ENCODE results near the gene SDHC.
"Not testable (repeated sequence)": the region's sequence is repeated elsewhere in the genome, so short reads cannot be mapped to it uniquely, and the experiment has no call there.

SDHC gene

DNA sequence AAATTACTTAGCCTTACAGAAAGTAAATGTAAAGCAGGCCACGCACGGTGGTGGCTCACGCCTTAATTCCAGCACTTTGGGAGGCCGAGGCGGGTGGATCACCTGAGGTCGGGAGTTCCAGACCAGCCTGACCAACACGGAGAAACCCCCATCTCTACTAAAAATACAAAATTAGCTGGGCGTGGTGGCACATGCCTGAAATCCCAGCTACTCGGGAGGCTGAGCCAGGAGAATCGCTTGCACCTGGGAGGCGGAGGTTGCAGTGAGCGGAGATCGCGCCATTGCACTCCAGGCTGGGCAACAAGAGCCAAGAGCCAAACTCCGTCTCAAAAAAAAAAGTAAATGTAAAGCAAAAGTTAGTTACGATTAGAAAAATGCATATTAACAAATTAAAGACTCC lies 75.0 kb downstream of the SDHC start:
- not testable (repeated sequence) for H3K4me1 ChIP-seq (ENCODE audit: control insufficient read depth, insufficient read depth, low read length); H3K27ac ChIP-seq (ENCODE audit: extremely low read depth, low read depth, low read length); H3K36me3 ChIP-seq (ENCODE audit: control insufficient read depth in 2 of 2, insufficient read depth in 1 of 2, low read length in 2 of 2); H3K4me3 ChIP-seq (ENCODE audit: low read depth, low read length); H3K9me3 ChIP-seq (ENCODE audit: control insufficient read depth, insufficient read depth, low read depth, low read length)
- peak; percentile 29; the same call in 1 of the 2 replicates for TF ChIP-seq ZBTB17 (tag by site-specific recombination; IDR thresholded peaks at IDR 0.05)
- ChIA-PET POLR2A (interaction anchor here (0.5 to 1.5 kb wide), 4 partner anchors 14 to 164 kb away, joined by 3 to 22 read pairs (median 4); partner anchors contain the start of gene TOMM40L), CTCF (interaction anchor here (0.6 to 2.2 kb wide), 5 partner anchors 51 to 360 kb away, joined by 3 to 10 read pairs (median 5); partner anchors contain the start of gene TOMM40L)

DNA sequence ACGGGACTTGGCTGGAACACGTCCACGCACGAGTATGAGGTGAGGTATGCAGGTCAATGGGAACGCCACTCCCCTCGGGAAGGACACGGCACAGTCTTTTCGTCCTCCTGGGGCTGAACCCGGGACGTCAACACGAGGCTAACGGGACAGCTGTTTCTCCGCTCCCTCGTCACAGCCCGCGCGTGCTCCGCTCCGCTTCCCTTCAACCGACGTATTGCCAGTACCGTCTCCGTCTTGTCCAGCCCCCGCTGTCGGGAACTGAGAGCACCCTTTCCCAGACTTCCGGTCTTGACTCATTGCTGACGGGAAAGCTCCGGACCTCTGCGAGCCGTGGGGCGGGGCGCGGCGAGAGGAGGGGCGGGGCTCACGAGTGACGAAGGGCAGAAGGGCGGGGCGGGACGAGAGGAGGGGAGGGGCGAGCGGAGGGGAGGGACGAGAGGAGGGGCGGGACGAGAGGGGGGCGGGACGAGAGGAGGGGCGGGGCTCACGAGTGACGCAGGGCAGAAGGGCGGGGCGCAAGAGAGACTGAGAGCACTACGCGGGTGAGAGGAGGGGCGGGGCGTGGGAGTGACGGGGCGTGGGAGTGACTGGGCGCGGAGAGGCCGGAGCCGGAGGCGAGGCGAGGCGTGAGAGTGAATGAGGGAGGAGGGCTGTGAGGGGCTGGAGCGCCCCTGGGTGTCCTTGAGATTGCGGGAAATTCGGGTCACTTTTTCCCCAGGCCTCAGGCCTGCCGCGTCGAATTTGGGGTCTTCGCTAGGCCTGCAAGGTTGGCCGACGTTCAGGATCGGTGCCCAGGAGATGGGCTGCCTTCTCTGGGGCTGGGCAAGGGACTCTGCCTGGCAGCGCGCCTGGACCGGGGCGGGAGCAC lies 75.7 kb downstream of the SDHC start:
- Histone ChIP-seq H3K4me3 (ENCODE audit: low read depth, low read length) (peak overlapping the region; percentile 65), H3K9me3 (ENCODE audit: control insufficient read depth, insufficient read depth, low read depth, low read length) (no peaks in the 10 kb centered on the region), H3K36me3 (ENCODE audit: control insufficient read depth in 2 of 2, insufficient read depth in 1 of 2, low read length in 2 of 2) (no peaks in the 10 kb centered on the region; a peak in 1 of 3 replicates), H3K4me1 (ENCODE audit: control insufficient read depth, insufficient read depth, low read length) (no peaks in the 10 kb centered on the region; the same call in 1 of the 2 replicates), H3K27ac (ENCODE audit: extremely low read depth, low read depth, low read length) (peak overlapping the region; percentile 56; the same call in 1 of the 2 replicates)
- ChIA-PET POLR2A (interaction anchor here (0.5 to 1.5 kb wide), 11 partner anchors 10 to 1878 kb away, joined by 3 to 22 read pairs (median 3); partner anchors contain the start of genes NDUFS2, SDHC and TOMM40L), CTCF (interaction anchor here (0.6 to 2.2 kb wide), 8 partner anchors 8 to 461 kb away, joined by 3 to 11 read pairs (median 4); partner anchors contain the start of gene TOMM40L)
- TF ChIP-seq ZNF175 (tag by site-specific recombination; IDR thresholded peaks at IDR 0.05) (no peak), ZNF843 (tag by site-specific recombination; IDR thresholded peaks at IDR 0.05) (peak; percentile 41), ZNF585B (tag by site-specific recombination; IDR thresholded peaks at IDR 0.05) (no peak), HOXD13 (CRISPR knock-in tag; IDR thresholded peaks at IDR 0.05; ENCODE audit: borderline replicate concordance) (no peak), ZNF221 (tag by site-specific recombination; IDR thresholded peaks at IDR 0.05; ENCODE audit: borderline replicate concordance) (no peak), SCRT2 (tag by site-specific recombination; IDR thresholded peaks at IDR 0.05) (no peak), ZNF132 (tag by site-specific recombination; IDR thresholded peaks at IDR 0.05; ENCODE audit: borderline replicate concordance) (no peak), ZBTB7A (tag by site-specific recombination; IDR thresholded peaks at IDR 0.05; ENCODE audit: low read depth) (peak; percentile 91), ZNF768 (tag by site-specific recombination; IDR thresholded peaks at IDR 0.05) (no peak; the same call in 1 of the 2 replicates), ZNF211 (tag by site-specific recombination; IDR thresholded peaks at IDR 0.05; ENCODE audit: low read depth) (no peak), KLF16 (tag by site-specific recombination; IDR thresholded peaks at IDR 0.05) (peak; percentile 83), SALL2 (tag by site-specific recombination; IDR thresholded peaks at IDR 0.05; ENCODE audit: borderline replicate concordance) (no peak), ZFHX2 (tag by site-specific recombination; conservative IDR thresholded peaks at IDR 0.05) (peak; percentile 99), ZNF658 (tag by site-specific recombination; IDR thresholded peaks at IDR 0.05) (no peak), ZNF560 (tag by site-specific recombination; IDR thresholded peaks at IDR 0.05; ENCODE audit: borderline replicate concordance) (no peak), ZSCAN23 (tag by site-specific recombination; IDR thresholded peaks at IDR 0.05) (no peak), PRDM1 (tag by site-specific recombination; IDR thresholded peaks at IDR 0.05) (0 out of 2 replicates have a peak, but pooled peaks have one; percentile 47), YY1 (tag by site-specific recombination; IDR thresholded peaks at IDR 0.05) (no peak), ZNF292 (tag by site-specific recombination; IDR thresholded peaks at IDR 0.05; ENCODE audit: borderline replicate concordance, low read depth) (no peak), SP3 (tag by site-specific recombination; IDR thresholded peaks at IDR 0.05) (peak; percentile 93), ZNF701 (tag by site-specific recombination; IDR thresholded peaks at IDR 0.05) (no peak), ZNF23 (tag by site-specific recombination; IDR thresholded peaks at IDR 0.05; ENCODE audit: borderline replicate concordance) (no peak)
- TF ChIP-seq, protein P1, sequence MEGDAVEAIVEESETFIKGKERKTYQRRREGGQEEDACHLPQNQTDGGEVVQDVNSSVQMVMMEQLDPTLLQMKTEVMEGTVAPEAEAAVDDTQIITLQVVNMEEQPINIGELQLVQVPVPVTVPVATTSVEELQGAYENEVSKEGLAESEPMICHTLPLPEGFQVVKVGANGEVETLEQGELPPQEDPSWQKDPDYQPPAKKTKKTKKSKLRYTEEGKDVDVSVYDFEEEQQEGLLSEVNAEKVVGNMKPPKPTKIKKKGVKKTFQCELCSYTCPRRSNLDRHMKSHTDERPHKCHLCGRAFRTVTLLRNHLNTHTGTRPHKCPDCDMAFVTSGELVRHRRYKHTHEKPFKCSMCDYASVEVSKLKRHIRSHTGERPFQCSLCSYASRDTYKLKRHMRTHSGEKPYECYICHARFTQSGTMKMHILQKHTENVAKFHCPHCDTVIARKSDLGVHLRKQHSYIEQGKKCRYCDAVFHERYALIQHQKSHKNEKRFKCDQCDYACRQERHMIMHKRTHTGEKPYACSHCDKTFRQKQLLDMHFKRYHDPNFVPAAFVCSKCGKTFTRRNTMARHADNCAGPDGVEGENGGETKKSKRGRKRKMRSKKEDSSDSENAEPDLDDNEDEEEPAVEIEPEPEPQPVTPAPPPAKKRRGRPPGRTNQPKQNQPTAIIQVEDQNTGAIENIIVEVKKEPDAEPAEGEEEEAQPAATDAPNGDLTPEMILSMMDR (tag by site-specific recombination; IDR thresholded peaks at IDR 0.05), result no peak
- TF ChIP-seq, protein P2, sequence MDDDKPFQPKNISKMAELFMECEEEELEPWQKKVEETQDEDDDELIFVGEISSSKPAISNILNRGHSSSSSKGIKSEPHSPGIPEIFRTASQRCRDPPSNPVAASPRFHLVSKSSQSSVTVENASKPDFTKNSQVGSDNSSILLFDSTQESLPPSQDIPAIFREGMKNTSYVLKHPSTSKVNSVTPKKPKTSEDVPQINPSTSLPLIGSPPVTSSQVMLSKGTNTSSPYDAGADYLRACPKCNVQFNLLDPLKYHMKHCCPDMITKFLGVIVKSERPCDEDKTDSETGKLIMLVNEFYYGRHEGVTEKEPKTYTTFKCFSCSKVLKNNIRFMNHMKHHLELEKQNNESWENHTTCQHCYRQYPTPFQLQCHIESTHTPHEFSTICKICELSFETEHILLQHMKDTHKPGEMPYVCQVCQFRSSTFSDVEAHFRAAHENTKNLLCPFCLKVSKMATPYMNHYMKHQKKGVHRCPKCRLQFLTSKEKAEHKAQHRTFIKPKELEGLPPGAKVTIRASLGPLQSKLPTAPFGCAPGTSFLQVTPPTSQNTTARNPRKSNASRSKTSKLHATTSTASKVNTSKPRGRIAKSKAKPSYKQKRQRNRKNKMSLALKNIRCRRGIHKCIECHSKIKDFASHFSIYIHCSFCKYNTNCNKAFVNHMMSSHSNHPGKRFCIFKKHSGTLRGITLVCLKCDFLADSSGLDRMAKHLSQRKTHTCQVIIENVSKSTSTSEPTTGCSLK (tag by site-specific recombination; IDR thresholded peaks at IDR 0.05), result no peak
- TF ChIP-seq, protein P3, sequence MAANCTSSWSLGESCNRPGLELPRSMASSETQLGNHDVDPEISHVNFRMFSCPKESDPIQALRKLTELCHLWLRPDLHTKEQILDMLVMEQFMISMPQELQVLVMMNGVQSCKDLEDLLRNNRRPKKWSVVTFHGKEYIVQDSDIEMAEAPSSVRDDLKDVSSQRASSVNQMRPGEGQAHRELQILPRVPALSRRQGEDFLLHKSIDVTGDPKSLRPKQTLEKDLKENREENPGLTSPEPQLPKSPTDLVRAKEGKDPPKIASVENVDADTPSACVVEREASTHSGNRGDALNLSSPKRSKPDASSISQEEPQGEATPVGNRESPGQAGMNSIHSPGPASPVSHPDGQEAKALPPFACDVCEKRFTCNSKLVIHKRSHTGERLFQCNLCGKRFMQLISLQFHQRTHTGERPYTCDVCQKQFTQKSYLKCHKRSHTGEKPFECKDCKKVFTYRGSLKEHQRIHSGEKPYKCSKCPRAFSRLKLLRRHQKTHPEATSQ (tag by site-specific recombination; IDR thresholded peaks at IDR 0.05), result peak; percentile 84
- TF ChIP-seq, protein P4, sequence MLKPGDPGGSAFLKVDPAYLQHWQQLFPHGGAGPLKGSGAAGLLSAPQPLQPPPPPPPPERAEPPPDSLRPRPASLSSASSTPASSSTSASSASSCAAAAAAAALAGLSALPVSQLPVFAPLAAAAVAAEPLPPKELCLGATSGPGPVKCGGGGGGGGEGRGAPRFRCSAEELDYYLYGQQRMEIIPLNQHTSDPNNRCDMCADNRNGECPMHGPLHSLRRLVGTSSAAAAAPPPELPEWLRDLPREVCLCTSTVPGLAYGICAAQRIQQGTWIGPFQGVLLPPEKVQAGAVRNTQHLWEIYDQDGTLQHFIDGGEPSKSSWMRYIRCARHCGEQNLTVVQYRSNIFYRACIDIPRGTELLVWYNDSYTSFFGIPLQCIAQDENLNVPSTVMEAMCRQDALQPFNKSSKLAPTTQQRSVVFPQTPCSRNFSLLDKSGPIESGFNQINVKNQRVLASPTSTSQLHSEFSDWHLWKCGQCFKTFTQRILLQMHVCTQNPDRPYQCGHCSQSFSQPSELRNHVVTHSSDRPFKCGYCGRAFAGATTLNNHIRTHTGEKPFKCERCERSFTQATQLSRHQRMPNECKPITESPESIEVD (tag by site-specific recombination; IDR thresholded peaks at IDR 0.05), result no peak
